MG63 (cell line): ENCODE data around the gene CLDN11. TPM values are rescaled to one million over a fixed set of nuclear protein-coding genes. Genes with fewer than 3 reads are reported as not detected.
A peak's percentile ranks its signal among the peaks of the same experiment; 100 is the strongest.

ENCODE experiments used
- DNase-seq: peaks from one replicate; pipeline ENCODE4 v3.0.0-alpha.2; 2020
- H3K27me3 ChIP-seq: fragments of 250-450 bp; sonication (Bioruptor Pico); 2 replicates; pipeline ENCODE4 v1.5.1; 2020; ENCODE audit warnings: mild to moderate bottlenecking, moderate library complexity
- H3K36me3 ChIP-seq: fragments of 250-450 bp; sonication (Bioruptor Pico); 2 replicates; pipeline ENCODE4 v1.5.1; 2020; ENCODE audit warnings: mild to moderate bottlenecking, moderate library complexity
- H3K4me3 ChIP-seq: fragments of 250-450 bp; sonication (Bioruptor Pico); 2 replicates; pipeline ENCODE4 v1.5.1; 2020; ENCODE audit warnings: mild to moderate bottlenecking, moderate library complexity
- H3K9me3 ChIP-seq: fragments of 250-450 bp; sonication (Bioruptor Pico); 2 replicates; pipeline ENCODE4 v1.5.1; 2020; ENCODE audit warnings: mild to moderate bottlenecking, moderate library complexity
- total RNA-seq: library from RNA; depleted of rRNA; stranded (reverse); fragments of >200 nt; shearing (Covaris generic); gene quantifications from 2 replicates; pipeline ENCODE4 v1.2.3, GENCODE V29; 2014; ENCODE audit warnings: low replicate concordance; rRNA removed

Gene CLDN11
- total RNA-seq = 18.6 and 28.7 TPM in 2 replicates

- H3K4me3 ChIP-seq = peak within 1 kb of the TSS; percentile 51
- no peaks in the 10 kb centered on the region for H3K9me3 ChIP-seq
- DNase-seq = peak; percentile 76
- no peaks in the 10 kb centered on the region for H3K36me3 ChIP-seq
- no peaks in the 10 kb centered on the region for H3K27me3 ChIP-seq
These were observed at the start of gene CLDN11 for GRCh38 chr3:170418422-170419398. Gene CLDN11 (plus strand): TSS chr3:170418868. CDS start chr3:170419067, 199 bp downstream.

GRCh38 chr3:170368921-170369320 lies 49.7 kb upstream of the CLDN11 start:
- H3K36me3 ChIP-seq = peaks cover 68% of the 10 kb centered on the region

GRCh38 chr3:170372190-170372879 lies 46.3 kb upstream of the CLDN11 start:
- Histone ChIP-seq H3K36me3 (peaks cover 49% of the 10 kb centered on the region), H3K9me3 (no peaks in the 10 kb centered on the region), H3K27me3 (no peaks in the 10 kb centered on the region), H3K4me3 (no peak overlapping the region)
- DNase-seq = no peak

More at GRCh38 chr3:170368921-170369320, 49.7 kb upstream of the CLDN11 start:
- H3K9me3 ChIP-seq = no peaks in the 10 kb centered on the region
- H3K4me3 ChIP-seq = no peak overlapping the region
- no peaks in the 10 kb centered on the region for H3K27me3 ChIP-seq
- DNase-seq = no peak

- Histone ChIP-seq H3K9me3 (no peaks in the 10 kb centered on the region), H3K4me3 (no peak overlapping the region), H3K27me3 (no peaks in the 10 kb centered on the region), H3K36me3 (peaks cover 74% of the 10 kb centered on the region)
- DNase-seq = no peak
These were observed 35.1 kb upstream of the CLDN11 start for GRCh38 chr3:170383567-170383966.

- Histone ChIP-seq H3K36me3 (peaks cover 71% of the 10 kb centered on the region), H3K4me3 (no peak overlapping the region), H3K27me3 (no peaks in the 10 kb centered on the region), H3K9me3 (no peaks in the 10 kb centered on the region)
- DNase-seq = no peak
These were observed 32.2 kb upstream of the CLDN11 start for GRCh38 chr3:170386468-170386867.

GRCh38 chr3:170387950-170388349 lies 30.7 kb upstream of the CLDN11 start:
- H3K4me3 ChIP-seq = no peak overlapping the region
- peaks cover 76% of the 10 kb centered on the region for H3K36me3 ChIP-seq
- no peak for DNase-seq
- no peaks in the 10 kb centered on the region for H3K27me3 ChIP-seq
- no peaks in the 10 kb centered on the region for H3K9me3 ChIP-seq

- H3K27me3 ChIP-seq = no peaks in the 10 kb centered on the region
- H3K36me3 ChIP-seq = peaks cover 63% of the 10 kb centered on the region
- DNase-seq = no peak
- H3K4me3 ChIP-seq = no peak overlapping the region
- no peaks in the 10 kb centered on the region for H3K9me3 ChIP-seq
These were observed 27.6 kb upstream of the CLDN11 start for GRCh38 chr3:170391108-170391507.

GRCh38 chr3:170397685-170398084 lies 21.0 kb upstream of the CLDN11 start:
- Histone ChIP-seq H3K36me3 (peaks cover 17% of the 10 kb centered on the region), H3K27me3 (no peaks in the 10 kb centered on the region), H3K4me3 (no peak overlapping the region), H3K9me3 (no peaks in the 10 kb centered on the region)
- DNase-seq = no peak

GRCh38 chr3:170405101-170405500 lies 13.6 kb upstream of the CLDN11 start:
- Histone ChIP-seq H3K27me3 (no peaks in the 10 kb centered on the region), H3K4me3 (no peak overlapping the region), H3K9me3 (no peaks in the 10 kb centered on the region), H3K36me3 (no peaks in the 10 kb centered on the region; the same call in 1 of the 2 replicates)
- no peak for DNase-seq

GRCh38 chr3:170410428-170411029 lies 8.1 kb upstream of the CLDN11 start:
- Histone ChIP-seq H3K36me3 (no peaks in the 10 kb centered on the region), H3K9me3 (no peaks in the 10 kb centered on the region), H3K27me3 (no peaks in the 10 kb centered on the region), H3K4me3 (no peak overlapping the region)
- DNase-seq = no peak

- H3K27me3 ChIP-seq = no peaks in the 10 kb centered on the region
- H3K36me3 ChIP-seq = no peaks in the 10 kb centered on the region
- no peak for DNase-seq
- H3K9me3 ChIP-seq = no peaks in the 10 kb centered on the region
- no peak overlapping the region for H3K4me3 ChIP-seq
These were observed 5.4 kb upstream of the CLDN11 start for GRCh38 chr3:170413291-170413690.

GRCh38 chr3:170414202-170414663 lies 4.4 kb upstream of the CLDN11 start:
- H3K4me3 ChIP-seq = no peak overlapping the region

GRCh38 chr3:170417090-170417489 lies 1.6 kb upstream of the CLDN11 start:
- Histone ChIP-seq H3K9me3 (no peaks in the 10 kb centered on the region), H3K4me3 (no peak overlapping the region), H3K27me3 (no peaks in the 10 kb centered on the region), H3K36me3 (no peaks in the 10 kb centered on the region)
- DNase-seq = no peak

More at GRCh38 chr3:170414202-170414663, 4.4 kb upstream of the CLDN11 start:
- no peaks in the 10 kb centered on the region for H3K9me3 ChIP-seq
- peak; percentile 70 for DNase-seq
- no peaks in the 10 kb centered on the region for H3K36me3 ChIP-seq
- no peaks in the 10 kb centered on the region for H3K27me3 ChIP-seq

- Histone ChIP-seq H3K9me3 (no peaks in the 10 kb centered on the region), H3K36me3 (no peaks in the 10 kb centered on the region), H3K4me3 (peak overlapping the region; percentile 51), H3K27me3 (no peaks in the 10 kb centered on the region)
- no peak for DNase-seq
These were observed 954 bp downstream of the CLDN11 start for GRCh38 chr3:170419557-170420087.

- Histone ChIP-seq H3K4me3 (peak overlapping the region; percentile 2; the same call in 1 of the 2 replicates), H3K9me3 (no peaks in the 10 kb centered on the region), H3K36me3 (no peaks in the 10 kb centered on the region), H3K27me3 (no peaks in the 10 kb centered on the region)
- DNase-seq = no peak
These were observed 1.7 kb downstream of the CLDN11 start for GRCh38 chr3:170420307-170420821.

GRCh38 chr3:170421111-170421641 lies 2.5 kb downstream of the CLDN11 start:
- no peaks in the 10 kb centered on the region for H3K36me3 ChIP-seq
- no peaks in the 10 kb centered on the region for H3K27me3 ChIP-seq
- H3K9me3 ChIP-seq = no peaks in the 10 kb centered on the region
- H3K4me3 ChIP-seq = no peak overlapping the region
- no peak for DNase-seq
